Measurements from ENCODE around the gene WDFY2. TPM values are rescaled to one million over a fixed set of nuclear protein-coding genes. Genes with fewer than 3 reads are reported as not detected.

Gene WDFY2
- polyA plus RNA-seq, 3 donors, result 6.5 to 40.1 (median 9.1) TPM

GRCh38 chr13:51585696-51586095, 1.4 kb downstream of the WDFY2 start:
- Mint-ChIP-seq H3K4me3 (peak overlapping the region; percentile 96 to 98), H3K4me1 (peaks cover 66% of the 10 kb centered on the region), H3K27ac (peak overlapping the region; percentile 89 to 99 (median 94)), H3K36me3 (peaks cover 0 to 2% of the 10 kb centered on the region in 2 donors), H3K9me3 (no peaks in the 10 kb centered on the region), H3K27me3 (ENCODE audit: low read depth in 3 of 3) (peaks cover 0 to 5% (median 0%) of the 10 kb centered on the region in 3 donors)
- Histone ChIP-seq H3K4me3 (replicated peaks in 1 of 3; ENCODE audit: low read depth in 2 of 3, low read length in 3 of 3) (peak overlapping the region; percentile 85 to 96 (median 91)), H3K9me3 (replicated peaks in 1 of 2; ENCODE audit: control insufficient read depth in 1 of 2, insufficient read depth in 1 of 2, low read length in 2 of 2) (no peaks in the 10 kb centered on the region), H3K27ac (ENCODE audit: low read depth in 1 of 2, low read length in 2 of 2) (peak overlapping the region in 1 of 2 donors; percentile 89), H4K20me1 (ENCODE audit: insufficient read depth, low read length) (peaks cover 57% of the 10 kb centered on the region), H3K27me3 (ENCODE audit: control insufficient read depth in 2 of 2, insufficient read depth in 2 of 2, low read length in 2 of 2) (no peaks in the 10 kb centered on the region), H3K4me1 (ENCODE audit: control insufficient read depth in 1 of 2, insufficient read depth in 2 of 2, low read length in 2 of 2) (peaks cover 46 to 73% of the 10 kb centered on the region in 2 donors), H3K79me2 (ENCODE audit: insufficient read depth, low read length) (peaks cover 65% of the 10 kb centered on the region), H2AFZ (ENCODE audit: insufficient read depth, low read depth, low read length, poor library complexity, severe bottlenecking) (peak overlapping the region; percentile 86), H3K4me2 (replicated peaks; ENCODE audit: extremely low read depth, low read length, poor library complexity, severe bottlenecking) (peak overlapping the region; percentile 86), H3K36me3 (replicated peaks in 1 of 2; ENCODE audit: control insufficient read depth in 1 of 2, insufficient read depth in 2 of 2, low read length in 2 of 2) (no peaks in the 10 kb centered on the region), H3K9ac (ENCODE audit: insufficient read depth, low read length, poor library complexity, severe bottlenecking) (peak overlapping the region; percentile 89)
- no peak for TF ChIP-seq CTCF (IDR thresholded peaks at IDR 0.05)
- intact Hi-C loops (cut with micrococcal nuclease), result loop anchor here (1.0 to 10.0 kb wide), 5 partner anchors 59 to 149 kb away; partner anchors contain the start of gene INTS6 (in 2 of the 2)
- no CpG with 5 or more reads among the region's 4 CpGs for WGBS (ENCODE audit: insufficient coverage)
- DNase-seq, result peak in 2 of 3 donors; percentile 49 to 55

GRCh38 chr13:51587372-51587771, 3.1 kb downstream of the WDFY2 start:
- no peak for DNase-seq
- intact Hi-C loops (cut with micrococcal nuclease), result loop anchor here (10.0 kb wide), 2 partner anchors 137 to 147 kb away; no protein-coding TSS in a partner anchor
- peak overlapping the region in 1 of 3 experiments; percentile 96 for H3K4me3 ChIP-seq (replicated peaks in 1 of 3; ENCODE audit: low read depth in 2 of 3, low read length in 3 of 3)
- H3K9me3 ChIP-seq (replicated peaks in 1 of 2; ENCODE audit: control insufficient read depth in 1 of 2, insufficient read depth in 1 of 2, low read length in 2 of 2), result no peaks in the 10 kb centered on the region
- Mint-ChIP-seq H3K4me3 (peak overlapping the region in 1 of 2 donors; percentile 0), H3K36me3 (peaks cover 0 to 2% of the 10 kb centered on the region in 2 donors), H3K27me3 (ENCODE audit: low read depth in 3 of 3) (no peaks in the 10 kb centered on the region), H3K9me3 (no peaks in the 10 kb centered on the region), H3K4me1 (peaks cover 66% of the 10 kb centered on the region), H3K27ac (peak overlapping the region in 3 of 7 donors; percentile 5 to 35 (median 10))
- no peak overlapping the region for H2AFZ ChIP-seq (ENCODE audit: insufficient read depth, low read depth, low read length, poor library complexity, severe bottlenecking)
- WGBS (ENCODE audit: insufficient coverage), result 75% methylated on average over 2 of the region's 3 CpGs
- H3K27ac ChIP-seq (ENCODE audit: low read depth in 1 of 2, low read length in 2 of 2), result peak overlapping the region in 1 of 2 donors; percentile 89
- H3K4me1 ChIP-seq (ENCODE audit: control insufficient read depth in 1 of 2, insufficient read depth in 2 of 2, low read length in 2 of 2), result peaks cover 46 to 73% of the 10 kb centered on the region in 2 donors
- H3K79me2 ChIP-seq (ENCODE audit: insufficient read depth, low read length), result peaks cover 82% of the 10 kb centered on the region
- TF ChIP-seq CTCF (IDR thresholded peaks at IDR 0.05), result no peak
- no peaks in the 10 kb centered on the region for H3K36me3 ChIP-seq (replicated peaks in 1 of 2; ENCODE audit: control insufficient read depth in 1 of 2, insufficient read depth in 2 of 2, low read length in 2 of 2)
- peaks cover 72% of the 10 kb centered on the region for H4K20me1 ChIP-seq (ENCODE audit: insufficient read depth, low read length)
- H3K9ac ChIP-seq (ENCODE audit: insufficient read depth, low read length, poor library complexity, severe bottlenecking), result no peak overlapping the region
- no peaks in the 10 kb centered on the region for H3K27me3 ChIP-seq (ENCODE audit: control insufficient read depth in 2 of 2, insufficient read depth in 2 of 2, low read length in 2 of 2)
- H3K4me2 ChIP-seq (replicated peaks; ENCODE audit: extremely low read depth, low read length, poor library complexity, severe bottlenecking), result peak overlapping the region; percentile 86
